ENCODE data around the gene DOHH.

Gene DOHH

DNA sequence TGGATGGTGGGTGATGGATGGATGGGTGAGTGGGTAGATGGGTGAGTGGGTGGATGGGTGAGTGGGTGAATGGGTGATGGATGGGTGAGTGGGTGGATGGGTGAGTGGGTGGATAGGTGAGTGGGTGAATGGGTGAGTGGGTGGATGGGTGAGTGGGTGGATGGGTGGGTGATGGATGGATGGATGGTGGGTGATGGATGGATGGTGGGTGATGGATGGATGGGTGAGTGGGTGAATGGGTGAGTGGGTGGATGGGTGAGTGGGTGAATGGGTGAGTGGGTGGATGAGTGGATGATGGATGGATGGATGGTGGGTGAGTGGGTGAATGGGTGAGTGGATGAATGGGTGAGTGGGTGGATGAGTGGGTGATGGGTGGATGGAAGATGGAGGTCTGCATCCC lies 23.0 kb downstream of the DOHH start:
- no peak for DNase-seq (ENCODE audit: low read depth)

DNA sequence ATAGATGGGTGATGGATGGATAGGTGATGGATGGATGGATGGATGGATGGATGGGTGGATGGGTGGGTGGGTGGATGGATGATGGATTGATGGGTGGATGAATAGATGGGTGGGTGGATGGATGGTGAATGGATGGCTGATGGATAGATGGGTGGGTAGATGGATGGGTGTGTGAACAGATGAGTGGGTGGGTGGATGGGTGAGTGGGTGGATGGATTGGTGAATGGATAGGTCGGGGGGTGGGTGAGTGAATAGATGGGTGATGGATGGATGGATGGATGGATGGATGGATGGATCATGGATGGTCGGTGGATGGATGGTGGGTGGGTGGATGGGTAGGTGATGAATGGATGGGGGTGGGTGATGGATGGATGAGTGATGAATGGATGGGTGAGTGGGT lies 23.6 kb downstream of the DOHH start:
- DNase-seq (ENCODE audit: low read depth): no peak

- DNase-seq (ENCODE audit: low read depth): no peak
Observed at GRCh38 chr19:3475449-3475848, 25.0 kb downstream of the DOHH start.

DNA sequence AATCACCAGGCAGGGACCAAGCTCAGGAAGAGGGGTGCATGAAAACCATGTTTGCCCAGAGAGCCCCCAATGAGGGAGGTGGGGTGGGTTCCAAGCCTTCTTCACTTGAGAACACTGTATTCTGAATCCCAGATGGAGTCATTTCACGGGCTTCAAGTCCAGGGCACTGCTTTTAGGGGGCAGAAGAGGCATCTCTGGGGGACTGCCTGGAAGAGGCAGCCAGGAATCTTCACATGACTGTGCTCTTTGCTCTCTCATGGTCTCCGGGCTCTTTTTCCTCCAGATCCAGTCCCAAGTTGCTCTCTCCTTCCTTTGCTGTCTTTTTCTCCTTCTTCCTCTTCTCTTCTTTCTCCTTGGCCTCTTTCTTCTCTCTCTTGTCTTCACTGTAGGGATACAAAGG lies 25.9 kb downstream of the DOHH start:
- no peak for DNase-seq (ENCODE audit: low read depth)

DNA sequence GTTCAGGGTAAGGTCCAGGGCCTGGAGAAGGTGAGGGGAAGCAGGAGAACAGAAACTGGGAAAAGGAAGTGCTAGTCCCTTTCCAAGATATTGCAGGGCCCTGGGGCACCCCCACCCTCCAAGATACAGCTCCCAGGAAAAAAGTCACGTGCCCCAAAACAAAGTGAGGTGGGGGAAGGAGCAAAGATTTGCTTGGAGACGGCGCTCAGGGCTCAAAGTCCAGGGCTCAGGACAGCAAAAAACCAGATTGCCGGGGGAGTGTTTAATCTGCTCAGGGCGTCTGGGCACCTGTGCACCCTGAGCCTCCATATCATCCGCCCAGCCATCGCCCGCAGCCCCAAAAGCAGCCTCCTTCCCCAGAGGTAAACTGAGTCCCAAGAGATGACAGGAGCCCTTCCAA lies 26.5 kb downstream of the DOHH start:
- no peak for DNase-seq (ENCODE audit: low read depth)

GRCh38 chr19:3471954-3472655 lies 28.4 kb downstream of the DOHH start:
- no peak for DNase-seq (ENCODE audit: low read depth)

DNA sequence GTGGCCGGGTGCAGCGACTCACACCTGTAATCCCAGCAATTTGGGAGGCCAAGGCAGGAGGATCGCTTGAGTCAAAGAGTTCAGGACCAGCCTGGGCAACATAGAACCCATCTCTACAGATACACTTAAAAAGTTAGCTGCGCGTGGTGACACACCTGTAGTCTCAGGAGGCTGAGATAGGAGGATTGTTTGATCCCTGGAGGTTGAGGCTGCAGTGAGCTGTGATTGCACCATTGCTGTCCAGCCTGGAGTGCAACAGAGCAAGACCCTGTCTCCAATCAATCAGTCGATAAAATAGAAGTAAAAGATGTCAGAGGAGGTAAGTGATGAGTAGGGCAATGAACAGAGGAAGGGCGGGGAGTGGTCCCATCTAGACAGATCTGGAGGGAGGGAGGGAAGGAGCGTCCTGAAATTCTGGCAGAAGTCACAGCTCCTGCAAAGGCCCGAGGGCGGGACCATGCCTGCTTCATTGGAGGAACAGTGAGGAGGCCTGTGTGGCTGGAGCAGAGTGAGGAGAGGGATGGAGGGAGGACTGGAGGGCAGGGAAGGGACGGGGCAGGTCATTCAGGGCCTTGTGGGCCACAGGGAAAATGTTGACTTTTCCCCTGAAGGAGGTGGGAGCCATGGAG lies 29.9 kb downstream of the DOHH start:
- DNase-seq (ENCODE audit: low read depth): no peak

- DNase-seq (ENCODE audit: low read depth): no peak
Observed at GRCh38 chr19:3469638-3470499, 30.6 kb downstream of the DOHH start.

DNA sequence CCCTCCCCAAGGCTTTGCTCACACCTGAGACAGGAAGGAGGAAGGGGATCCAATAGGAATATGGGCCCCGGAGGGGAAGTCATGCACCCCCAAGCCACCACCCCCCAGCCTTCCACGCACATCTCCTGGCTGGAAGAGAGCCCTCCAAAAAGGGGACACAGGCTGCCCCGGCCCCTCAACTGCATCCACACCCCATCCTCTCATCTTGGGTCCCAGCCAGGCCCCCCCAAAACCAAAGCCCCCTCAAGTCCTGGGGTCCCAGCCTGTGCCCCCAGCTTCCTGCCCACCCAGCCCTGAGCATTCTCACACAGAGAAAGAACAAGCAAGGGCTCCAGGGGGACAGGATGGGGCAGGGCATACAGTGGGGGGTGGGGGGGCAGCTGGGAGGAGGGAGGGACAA lies 32.3 kb downstream of the DOHH start:
- no peak for DNase-seq (ENCODE audit: low read depth)

GRCh38 chr19:3467437-3468198 lies 32.9 kb downstream of the DOHH start:
- no peak for DNase-seq (ENCODE audit: low read depth)

- no peak for DNase-seq (ENCODE audit: low read depth)
Observed at GRCh38 chr19:3466635-3467034, 33.8 kb downstream of the DOHH start.

GRCh38 chr19:3465552-3465951 lies 34.9 kb downstream of the DOHH start:
- no peak for DNase-seq (ENCODE audit: low read depth)

GRCh38 chr19:3464587-3465235 lies 35.8 kb downstream of the DOHH start:
- no peak for DNase-seq (ENCODE audit: low read depth)

GRCh38 chr19:3463714-3464586 lies 36.5 kb downstream of the DOHH start:
- no peak for DNase-seq (ENCODE audit: low read depth)

- no peak for DNase-seq (ENCODE audit: low read depth)
Observed at GRCh38 chr19:3462991-3463713, 37.3 kb downstream of the DOHH start.

GRCh38 chr19:3459965-3460582 lies 40.4 kb downstream of the DOHH start:
- no peak for DNase-seq (ENCODE audit: low read depth)

DNA sequence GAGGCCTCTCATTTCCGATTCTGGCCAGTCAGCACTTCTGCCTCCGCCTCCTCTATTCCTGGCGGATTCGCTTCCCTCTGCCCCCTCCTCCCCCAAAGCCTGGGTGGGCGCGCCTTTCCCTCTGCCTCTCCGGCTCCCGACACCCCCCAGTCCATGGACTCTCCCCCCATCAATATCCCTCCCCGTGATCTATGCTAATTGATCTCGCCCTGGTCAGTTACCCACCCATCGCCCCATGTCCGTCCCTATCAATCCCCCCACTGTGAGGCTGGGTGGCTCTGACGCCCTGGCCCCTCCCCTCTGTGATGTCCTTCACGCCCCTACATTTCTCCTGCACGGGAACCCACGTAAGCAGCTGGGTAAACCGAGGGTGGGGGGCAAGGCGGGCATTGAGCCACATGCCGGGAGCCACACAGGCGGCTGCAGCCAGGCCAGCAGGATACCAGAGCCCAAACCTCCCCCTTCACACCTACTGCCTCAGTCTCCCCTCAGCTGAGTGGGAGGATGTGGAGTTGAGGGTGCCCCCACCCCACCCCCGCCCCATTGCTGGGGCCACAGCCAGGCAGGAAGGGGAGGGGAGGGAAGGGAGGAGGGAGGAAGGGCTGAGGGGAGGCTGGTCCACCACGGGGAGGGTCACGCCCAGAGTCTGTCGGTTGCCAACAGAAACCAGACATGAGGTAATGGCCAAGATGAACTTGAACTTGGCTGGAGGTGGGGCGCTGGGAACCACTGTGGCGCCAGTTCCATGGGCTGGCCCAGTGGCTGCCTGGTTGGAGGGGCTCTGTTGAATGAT lies 41.2 kb downstream of the DOHH start:
- DNase-seq (ENCODE audit: low read depth): no peak

GRCh38 chr19:3458229-3459088 lies 42.0 kb downstream of the DOHH start:
- no peak for DNase-seq (ENCODE audit: low read depth)
